ENCODE results near the gene LINGO3. TPM values are rescaled to one million over a fixed set of nuclear protein-coding genes. Genes with fewer than 3 reads are reported as not detected.

LINGO3 gene
- polyA plus RNA-seq, 3 donors = 0.08 to 2.8 (median 2.2) TPM

GRCh38 chr19:2259336-2259735 is 48.6 kb downstream of the LINGO3 start:
- Mint-ChIP-seq H3K9me3 (peaks cover 0 to 1% (median 0%) of the 10 kb centered on the region in 7 donors), H3K36me3 (no peaks in the 10 kb centered on the region), H3K4me3 (no peak overlapping the region), H3K27me3 (ENCODE audit: low read depth in 3 of 3) (peaks cover 9 to 21% (median 16%) of the 10 kb centered on the region in 3 donors), H3K4me1 (peaks cover 17% of the 10 kb centered on the region), H3K27ac (peak overlapping the region in 1 of 7 donors; percentile 60)
- Histone ChIP-seq H4K20me1 (ENCODE audit: insufficient read depth, low read length) (no peaks in the 10 kb centered on the region), H3K4me1 (ENCODE audit: control insufficient read depth in 1 of 2, insufficient read depth in 2 of 2, low read length in 2 of 2) (peaks cover 10 to 16% of the 10 kb centered on the region in 2 donors), H3K9ac (ENCODE audit: insufficient read depth, low read length, poor library complexity, severe bottlenecking) (no peak overlapping the region), H3K36me3 (replicated peaks in 1 of 2; ENCODE audit: control insufficient read depth in 1 of 2, insufficient read depth in 2 of 2, low read length in 2 of 2) (no peaks in the 10 kb centered on the region), H3K9me3 (replicated peaks in 1 of 2; ENCODE audit: control insufficient read depth in 1 of 2, insufficient read depth in 1 of 2, low read length in 2 of 2) (no peaks in the 10 kb centered on the region), H3K4me2 (replicated peaks; ENCODE audit: extremely low read depth, low read length, poor library complexity, severe bottlenecking) (no peak overlapping the region), H3K4me3 (replicated peaks in 1 of 3; ENCODE audit: low read depth in 2 of 3, low read length in 3 of 3) (no peak overlapping the region), H3K27ac (ENCODE audit: low read depth in 1 of 2, low read length in 2 of 2) (no peak overlapping the region), H2AFZ (ENCODE audit: insufficient read depth, low read depth, low read length, poor library complexity, severe bottlenecking) (no peak overlapping the region), H3K79me2 (ENCODE audit: insufficient read depth, low read length) (no peaks in the 10 kb centered on the region), H3K27me3 (ENCODE audit: control insufficient read depth in 2 of 2, insufficient read depth in 2 of 2, low read length in 2 of 2) (peaks cover 0 to 1% of the 10 kb centered on the region in 2 donors)
- TF ChIP-seq, protein P1, sequence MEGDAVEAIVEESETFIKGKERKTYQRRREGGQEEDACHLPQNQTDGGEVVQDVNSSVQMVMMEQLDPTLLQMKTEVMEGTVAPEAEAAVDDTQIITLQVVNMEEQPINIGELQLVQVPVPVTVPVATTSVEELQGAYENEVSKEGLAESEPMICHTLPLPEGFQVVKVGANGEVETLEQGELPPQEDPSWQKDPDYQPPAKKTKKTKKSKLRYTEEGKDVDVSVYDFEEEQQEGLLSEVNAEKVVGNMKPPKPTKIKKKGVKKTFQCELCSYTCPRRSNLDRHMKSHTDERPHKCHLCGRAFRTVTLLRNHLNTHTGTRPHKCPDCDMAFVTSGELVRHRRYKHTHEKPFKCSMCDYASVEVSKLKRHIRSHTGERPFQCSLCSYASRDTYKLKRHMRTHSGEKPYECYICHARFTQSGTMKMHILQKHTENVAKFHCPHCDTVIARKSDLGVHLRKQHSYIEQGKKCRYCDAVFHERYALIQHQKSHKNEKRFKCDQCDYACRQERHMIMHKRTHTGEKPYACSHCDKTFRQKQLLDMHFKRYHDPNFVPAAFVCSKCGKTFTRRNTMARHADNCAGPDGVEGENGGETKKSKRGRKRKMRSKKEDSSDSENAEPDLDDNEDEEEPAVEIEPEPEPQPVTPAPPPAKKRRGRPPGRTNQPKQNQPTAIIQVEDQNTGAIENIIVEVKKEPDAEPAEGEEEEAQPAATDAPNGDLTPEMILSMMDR (IDR thresholded peaks at IDR 0.05) = no peak
- 88% methylated on average over 5 of the region's 5 CpGs for WGBS (ENCODE audit: insufficient coverage)
- intact Hi-C loops (cut with micrococcal nuclease) = no loop called here
- DNase-seq = no peak

Other genes with a start within 250 kb of the LINGO3 start
- gene MOB3A, start 211.8 kb downstream of the LINGO3 start, polyA plus RNA-seq = 100 to 1,000 TPM in 1 of 3 donors, 10 to 100 TPM in 2; 60.5 to 179 (median 96.3) TPM
- 10 to 100 TPM in 1 of 3 donors, under 1 TPM in 2; 0.41 to 17.5 (median 0.80) TPM for gene IZUMO4, start 211.2 kb downstream of the LINGO3 start, polyA plus RNA-seq
- gene AP3D1, start 156.6 kb downstream of the LINGO3 start, polyA plus RNA-seq = 100 to 1,000 TPM in 1 of 3 donors, 10 to 100 TPM in 1, 1 to 10 TPM in 1; 9.6 to 105 (median 12.4) TPM
- gene DOT1L, start 144.2 kb downstream of the LINGO3 start, polyA plus RNA-seq = 10 to 100 TPM in 1 of 3 donors, under 1 TPM in 2; 0.32 to 18.2 (median 0.75) TPM
- gene PLEKHJ1, start 71.8 kb downstream of the LINGO3 start, polyA plus RNA-seq = 10 to 100 TPM; 62.1 to 90.0 (median 69.0) TPM
- gene SF3A2, start 71.3 kb downstream of the LINGO3 start, polyA plus RNA-seq = 10 to 100 TPM in 2 of 3 donors, 1 to 10 TPM in 1; 8.0 to 70.8 (median 11.6) TPM
- under 1 TPM in 1 of 3 donors, not detected in 2; 0.12 TPM for gene AMH, start 58.8 kb downstream of the LINGO3 start, polyA plus RNA-seq
- under 1 TPM in 2 of 3 donors, not detected in 1; 0.38 to 0.50 TPM for gene JSRP1, start 51.7 kb downstream of the LINGO3 start, polyA plus RNA-seq
- 1 to 10 TPM; 2.4 to 6.3 (median 2.9) TPM for gene PEAK3, start 26.0 kb downstream of the LINGO3 start, polyA plus RNA-seq
- gene LSM7, start 20.4 kb upstream of the LINGO3 start, polyA plus RNA-seq = 100 to 1,000 TPM in 2 of 3 donors, 10 to 100 TPM in 1; 98.6 to 312 (median 132) TPM
- gene SPPL2B, start 20.5 kb upstream of the LINGO3 start, polyA plus RNA-seq = 10 to 100 TPM in 1 of 3 donors, 1 to 10 TPM in 2; 5.7 to 64.9 (median 8.7) TPM
- gene TMPRSS9, start 52.1 kb upstream of the LINGO3 start, polyA plus RNA-seq = under 1 TPM in 2 of 3 donors, not detected in 1; 0.12 to 0.30 TPM
- 10 to 100 TPM; 17.3 to 89.3 (median 72.4) TPM for gene TIMM13, start 119.4 kb upstream of the LINGO3 start, polyA plus RNA-seq
- gene LMNB2, start 148.8 kb upstream of the LINGO3 start, polyA plus RNA-seq = 1 to 10 TPM; 2.3 to 7.6 (median 4.2) TPM
- gene GADD45B, start 168.0 kb upstream of the LINGO3 start, polyA plus RNA-seq = 100 to 1,000 TPM in 1 of 3 donors, 10 to 100 TPM in 2; 67.4 to 505 (median 76.2) TPM

Measured in CD14-positive monocyte (primary cell).